Renal cortical epithelial cell (primary cell): Measurements from ENCODE around the gene SLC9A7. TPM values are rescaled to one million over a fixed set of nuclear protein-coding genes. Genes with fewer than 3 reads are reported as not detected.
"Not testable (repeated sequence)": the region's sequence is repeated elsewhere in the genome, so short reads cannot be mapped to it uniquely, and the experiment has no call there.

ENCODE experiments used
- DNase-seq: peaks from one replicate; pipeline ENCODE4 v3.0.0-alpha.2; 2011; ENCODE audit warnings: low read depth
- total RNA-seq: library from RNA; depleted of rRNA; stranded (reverse); fragments of >200 nt; gene quantifications from 2 replicates; pipeline ENCODE4 v1.2.3, GENCODE V29; 2014

The SLC9A7 gene
- total RNA-seq, 1 donor from 2014 or later = 18.1 TPM

DNA sequence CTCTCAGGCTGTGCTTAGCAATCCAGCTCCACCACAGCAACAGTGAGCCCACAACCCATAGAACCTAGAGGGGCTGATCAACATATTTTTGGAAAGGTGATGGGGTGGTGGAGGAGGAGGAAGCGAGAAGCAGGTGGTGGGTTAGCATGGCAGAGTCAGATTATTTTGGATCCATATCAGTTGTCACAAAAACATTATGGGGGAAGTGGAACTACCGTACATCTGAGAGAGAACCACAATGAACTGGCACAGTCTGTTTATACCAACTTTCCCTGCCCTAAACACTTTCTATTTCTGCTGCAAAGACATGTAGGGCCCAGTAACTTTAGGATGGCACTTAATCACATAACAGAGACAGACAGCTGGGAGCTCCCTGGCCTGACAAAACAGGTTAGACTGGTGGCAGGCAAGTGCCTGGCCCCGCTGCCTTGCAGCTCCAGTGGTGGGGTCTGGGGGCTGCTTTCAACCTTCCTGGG is 4.3 kb downstream of the SLC9A7 start:
- DNase-seq = no peak

DNA sequence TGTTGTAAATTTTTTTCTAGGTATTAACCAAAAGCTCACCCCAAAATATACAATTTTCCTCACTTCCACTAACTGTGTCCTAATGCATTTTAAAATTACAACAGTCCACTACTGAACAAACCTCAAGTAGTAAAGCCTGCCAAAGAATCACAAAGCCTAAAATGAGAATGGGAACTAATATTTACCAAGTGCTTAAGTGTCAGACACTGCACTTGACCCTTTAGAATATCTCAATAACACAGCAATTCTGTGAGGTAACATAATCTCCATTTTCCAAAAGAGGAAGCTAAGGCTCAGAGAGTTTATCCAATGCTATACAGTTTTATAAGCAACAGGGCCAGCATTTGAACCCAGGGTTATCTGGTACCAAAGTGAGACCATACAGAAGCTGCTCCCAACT is 4.9 kb downstream of the SLC9A7 start:
- DNase-seq = no peak

DNA sequence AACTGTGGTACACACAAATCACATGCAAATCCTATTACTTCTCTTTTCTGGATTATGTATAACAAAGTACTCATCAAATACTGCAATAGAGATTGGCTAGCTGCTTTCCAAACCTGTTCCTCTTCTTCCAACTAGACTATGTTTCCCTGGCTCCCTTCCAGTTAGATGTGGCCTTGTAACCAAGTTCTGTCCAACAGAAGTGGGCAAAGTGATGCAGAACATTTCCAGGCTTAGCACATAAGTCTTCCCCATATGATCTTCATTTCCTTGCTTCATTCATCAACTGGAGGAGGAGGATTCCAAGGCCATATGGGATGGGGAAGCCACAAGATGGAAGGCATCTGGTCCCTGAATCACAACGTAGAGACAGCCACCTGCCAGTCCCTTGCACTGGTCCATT is 8.0 kb downstream of the SLC9A7 start:
- DNase-seq = no peak

DNA sequence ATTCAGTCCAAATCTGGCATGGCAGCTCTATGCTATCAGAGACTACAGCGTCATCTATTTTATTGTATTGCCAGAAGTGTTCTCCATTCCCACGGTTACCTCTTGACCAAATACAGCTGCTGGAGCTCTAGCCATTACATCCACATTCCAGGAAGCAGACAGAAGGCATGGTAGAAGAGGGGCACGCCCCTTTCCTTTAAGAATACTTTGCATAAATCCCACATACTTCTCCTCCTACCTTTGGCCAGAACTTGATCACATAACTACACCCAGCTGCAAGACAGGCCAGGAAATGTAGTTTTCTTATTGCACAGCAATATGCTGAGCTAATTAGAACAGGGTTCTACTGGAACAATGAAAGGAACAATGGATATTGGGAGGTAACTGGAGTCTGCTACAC is 14.9 kb downstream of the SLC9A7 start:
- no peak for DNase-seq

DNA sequence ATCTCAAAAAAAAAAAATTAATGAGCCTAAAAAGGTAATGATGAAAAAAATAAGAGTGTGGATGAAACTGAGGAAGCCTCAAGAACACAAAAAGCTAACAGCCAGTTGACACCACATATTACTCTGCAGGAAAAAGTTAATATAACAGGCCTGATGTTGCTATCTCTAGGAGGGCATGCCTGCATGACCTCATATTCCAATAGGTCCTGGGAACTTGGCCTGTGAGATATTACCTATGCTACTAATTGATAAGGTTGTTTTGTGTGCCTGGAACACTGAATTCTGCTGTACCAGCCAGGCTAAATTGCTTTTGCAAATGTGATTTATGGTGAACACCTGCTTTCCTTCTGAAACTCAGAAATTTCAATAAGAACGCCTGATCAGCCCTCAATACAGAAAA is 15.9 kb downstream of the SLC9A7 start:
- no peak for DNase-seq

DNA sequence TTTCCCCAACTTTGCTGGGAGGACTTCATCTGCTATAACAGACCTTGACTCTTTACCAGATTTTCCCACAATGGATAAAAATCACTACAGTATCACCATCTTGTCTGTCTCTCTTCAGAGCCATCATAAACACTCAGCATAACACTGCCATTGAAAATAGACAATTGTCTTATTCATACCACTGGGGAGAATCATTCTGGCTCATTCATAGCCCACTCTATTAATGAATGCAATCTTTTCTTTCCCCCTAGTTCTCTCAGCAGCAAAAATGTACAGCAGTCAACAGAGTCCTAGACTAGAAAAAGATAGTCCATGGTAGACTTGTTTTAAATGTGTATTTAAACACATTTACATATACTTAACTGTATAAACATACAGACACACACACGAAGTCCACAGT is 19.2 kb downstream of the SLC9A7 start:
- no peak for DNase-seq

DNA sequence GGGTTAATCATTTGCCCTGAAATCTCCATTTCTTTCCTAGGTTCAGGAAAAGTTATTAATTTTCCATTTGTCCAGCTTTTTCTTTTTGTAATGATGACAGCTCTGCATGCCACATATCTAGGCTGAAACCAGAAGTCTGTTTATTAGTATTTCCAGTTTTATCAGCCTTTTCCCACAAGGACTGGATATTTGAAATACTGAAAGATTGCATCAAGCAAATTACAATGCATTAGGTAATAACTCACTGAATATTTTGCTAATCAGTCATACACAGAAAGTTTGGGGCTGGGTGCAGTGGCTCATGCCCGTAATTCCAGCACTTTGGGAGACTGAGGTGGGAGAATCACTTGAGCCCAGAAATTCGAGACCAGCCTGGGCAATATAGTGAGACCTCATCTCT is 21.5 kb downstream of the SLC9A7 start:
- DNase-seq = no peak

DNA sequence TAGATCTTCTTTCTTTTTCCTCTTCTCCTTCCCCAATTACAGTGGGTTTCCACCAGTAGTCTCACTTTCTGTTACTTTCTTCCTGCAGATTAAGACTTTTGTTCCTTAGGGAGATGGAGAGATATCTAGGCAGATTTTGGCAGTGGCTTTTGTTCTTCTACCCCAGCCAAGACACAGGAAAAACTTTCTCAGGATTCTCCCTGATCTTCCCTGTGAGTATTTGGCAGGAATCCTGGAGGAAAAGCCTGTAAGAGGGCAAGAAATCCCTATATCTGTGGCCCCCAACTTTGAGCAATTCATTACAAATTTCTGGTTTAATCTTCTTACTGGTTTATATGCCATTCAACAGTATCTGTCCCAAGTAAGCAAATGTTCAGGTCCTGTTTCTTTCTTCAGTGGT is 21.9 kb downstream of the SLC9A7 start:
- DNase-seq = no peak

DNA sequence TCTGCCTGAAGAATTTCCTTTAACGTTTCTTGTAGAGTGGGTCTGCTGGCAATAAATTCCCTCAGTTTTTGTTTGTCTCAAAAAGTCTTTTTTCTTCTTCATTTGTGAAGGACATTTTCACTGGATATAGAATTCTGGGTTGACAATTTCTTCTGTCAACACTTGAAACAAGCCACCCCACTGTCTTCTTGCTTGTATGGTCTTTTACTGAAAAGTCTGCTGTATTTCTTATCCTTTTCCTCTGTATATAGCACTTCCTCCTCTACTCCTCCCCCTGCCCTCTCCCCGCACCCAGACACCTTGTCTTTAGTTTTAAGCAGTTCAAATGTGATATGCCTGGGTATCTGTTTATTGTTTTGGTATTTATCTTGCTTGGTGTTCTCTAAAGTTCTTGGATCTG is 23.3 kb downstream of the SLC9A7 start:
- DNase-seq = no peak

DNA sequence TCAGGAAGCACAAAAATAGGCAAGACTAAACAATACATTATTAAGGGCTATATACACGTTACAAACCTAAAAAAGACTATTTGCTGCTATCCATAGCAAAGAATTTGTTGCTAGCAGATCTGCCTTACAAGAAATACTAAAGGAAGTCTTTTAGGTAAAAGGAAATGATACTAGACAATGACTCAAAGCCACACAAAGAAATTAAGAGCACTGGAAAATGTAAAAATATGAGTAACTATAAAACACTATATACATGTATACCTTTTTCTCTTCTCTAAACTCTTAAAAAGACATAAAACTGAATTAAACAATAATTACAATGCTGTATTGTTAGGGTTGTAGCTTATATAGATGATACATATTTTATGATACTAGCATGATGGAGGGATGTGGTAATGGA is 25.7 kb downstream of the SLC9A7 start:
- no peak for DNase-seq

DNA sequence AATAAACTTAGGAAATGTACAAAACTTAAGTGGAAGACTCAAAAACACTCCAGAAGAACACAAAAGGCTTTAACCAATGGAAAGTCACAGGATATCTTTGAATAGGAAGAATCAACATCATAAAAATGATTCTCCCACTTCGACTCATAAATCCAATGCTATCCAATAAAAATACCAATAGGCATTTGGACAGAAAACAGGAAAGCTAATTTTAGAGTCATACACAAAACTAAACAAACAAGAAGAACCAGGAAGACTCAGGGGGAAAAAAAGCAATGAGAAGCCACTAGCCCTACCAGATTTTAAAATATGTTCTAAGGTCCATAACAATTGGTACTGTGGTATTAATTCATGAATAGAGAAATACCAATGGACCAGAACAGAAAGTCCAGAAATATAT is 28.2 kb downstream of the SLC9A7 start:
- DNase-seq = no peak

DNA sequence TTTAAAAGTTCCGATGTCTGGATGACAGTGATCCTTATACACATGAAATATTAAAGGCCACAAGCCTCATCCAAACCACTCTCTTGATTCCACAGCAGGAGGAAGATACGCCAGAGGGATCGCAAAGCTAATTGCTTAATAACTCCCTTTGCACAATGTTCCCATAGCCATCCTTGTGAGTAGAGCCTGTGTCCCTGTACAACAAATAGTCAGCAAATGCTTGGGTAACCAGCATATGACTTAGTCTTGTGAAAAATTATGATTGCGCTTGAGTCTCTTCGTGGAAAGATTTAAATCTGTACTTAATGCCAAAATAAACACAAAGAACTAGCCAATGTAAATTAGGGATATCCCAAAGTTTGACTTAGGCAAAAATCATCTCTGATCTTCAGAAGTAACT is 31.5 kb downstream of the SLC9A7 start:
- no peak for DNase-seq

DNA sequence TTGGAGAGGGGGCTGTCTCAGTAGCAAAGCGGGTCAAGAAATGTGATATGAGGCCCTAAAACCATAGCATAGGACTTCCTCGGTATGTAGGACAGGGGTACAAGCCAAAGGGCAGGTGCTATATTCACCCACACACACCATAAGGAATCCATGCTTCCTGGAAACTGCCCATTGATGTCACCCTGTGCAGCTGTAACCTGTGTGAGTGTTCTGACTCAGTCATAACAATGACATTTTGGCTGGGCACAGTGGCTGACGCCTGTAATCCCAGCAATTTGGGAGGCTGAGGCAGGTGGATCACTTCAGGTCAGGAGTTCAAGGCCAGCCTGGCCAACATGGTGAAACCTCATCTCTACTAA is 35.4 kb downstream of the SLC9A7 start:
- DNase-seq = not testable (repeated sequence)

DNA sequence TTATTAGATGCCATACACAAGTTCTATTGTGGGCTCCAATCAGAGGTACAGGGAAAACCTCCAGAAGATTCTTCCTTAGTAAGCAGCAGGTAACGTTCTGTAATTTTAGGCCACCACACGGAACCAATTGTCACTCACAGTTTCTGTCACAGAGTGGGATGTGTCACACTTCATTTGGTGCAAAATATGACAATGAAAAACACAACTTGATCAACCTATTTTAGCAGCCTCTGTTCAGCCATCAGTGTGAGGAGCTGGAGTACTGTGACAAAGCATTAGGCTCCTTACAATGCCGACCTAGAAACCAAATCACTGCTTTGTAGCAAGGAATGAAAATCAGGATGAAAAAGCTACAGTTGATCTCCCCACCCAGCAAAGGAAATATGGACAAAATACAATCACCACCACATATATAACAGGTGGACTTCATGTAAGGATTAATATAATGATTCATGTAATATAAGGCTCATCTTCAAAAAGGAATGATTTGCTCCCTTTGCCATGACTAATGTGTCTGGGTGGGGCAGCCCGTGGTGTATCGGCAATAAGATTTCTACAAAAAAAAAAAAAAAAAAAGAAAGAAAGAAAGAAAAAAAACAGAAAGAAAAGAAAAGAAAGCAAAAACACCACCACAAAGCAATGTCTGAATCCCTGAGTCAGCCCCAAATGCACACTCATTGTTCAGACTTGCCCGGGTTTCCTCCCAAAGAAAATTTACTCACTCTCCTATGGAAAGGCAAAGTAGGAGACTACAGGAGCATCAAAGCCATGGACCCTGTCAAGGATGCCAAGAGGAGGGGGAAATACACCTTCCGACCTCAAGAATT is 36.0 kb downstream of the SLC9A7 start:
- DNase-seq = no peak

DNA sequence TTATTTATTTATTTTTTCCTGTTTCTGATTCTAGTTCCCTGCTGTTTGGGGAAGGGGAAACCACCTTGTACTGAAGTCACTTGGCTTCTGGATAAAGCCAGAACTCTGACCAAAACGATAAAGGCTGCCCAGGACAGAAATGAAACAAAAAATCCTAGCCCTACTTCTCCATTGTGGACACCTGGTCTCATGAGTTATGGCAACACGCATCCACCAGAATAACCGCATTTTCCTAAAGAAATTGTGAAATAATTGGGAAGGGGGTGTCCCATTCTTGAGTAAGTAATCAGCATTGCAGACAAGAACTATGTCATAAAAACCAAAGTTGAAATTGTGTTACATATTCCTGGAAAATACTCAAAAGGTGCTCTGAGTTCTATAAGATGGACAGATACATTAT is 42.1 kb downstream of the SLC9A7 start:
- DNase-seq = no peak

DNA sequence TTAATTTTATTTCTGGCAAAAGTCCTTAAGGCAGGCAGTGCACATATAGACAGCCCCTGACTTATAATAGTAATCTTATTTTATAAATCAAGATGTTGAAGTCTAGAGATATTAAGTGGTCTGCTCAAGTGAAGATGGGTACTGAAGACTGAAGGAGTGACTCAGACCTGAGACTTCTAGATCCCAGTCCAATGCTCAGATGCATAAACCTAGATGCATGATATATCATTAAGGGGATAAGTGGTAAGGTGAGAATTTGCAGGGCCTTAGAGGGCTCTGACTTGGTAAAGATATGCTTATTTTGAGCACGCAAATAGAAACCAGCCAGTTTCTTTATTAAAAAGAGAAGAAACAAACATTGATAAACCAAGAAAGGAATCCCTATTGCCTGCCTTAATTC is 42.9 kb downstream of the SLC9A7 start:
- DNase-seq = no peak

DNA sequence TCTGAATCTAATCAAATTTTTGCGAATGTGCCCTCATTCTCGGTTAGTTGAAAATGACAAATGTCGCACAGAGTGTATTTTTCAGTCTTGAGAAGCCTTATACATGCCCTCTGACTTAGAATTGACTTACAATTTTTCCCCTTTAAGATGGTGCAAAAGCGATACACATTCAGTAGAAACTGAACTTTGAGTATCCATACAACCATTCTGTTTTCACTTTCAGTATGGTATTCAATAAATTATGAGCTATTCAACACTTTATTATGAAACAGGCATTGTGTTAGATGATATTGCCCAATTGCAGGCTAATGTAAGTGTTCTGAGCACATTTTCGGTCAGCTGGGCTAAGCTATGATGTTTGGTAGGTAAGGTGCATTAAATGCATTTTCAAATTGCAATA is 43.4 kb downstream of the SLC9A7 start:
- DNase-seq = no peak

DNA sequence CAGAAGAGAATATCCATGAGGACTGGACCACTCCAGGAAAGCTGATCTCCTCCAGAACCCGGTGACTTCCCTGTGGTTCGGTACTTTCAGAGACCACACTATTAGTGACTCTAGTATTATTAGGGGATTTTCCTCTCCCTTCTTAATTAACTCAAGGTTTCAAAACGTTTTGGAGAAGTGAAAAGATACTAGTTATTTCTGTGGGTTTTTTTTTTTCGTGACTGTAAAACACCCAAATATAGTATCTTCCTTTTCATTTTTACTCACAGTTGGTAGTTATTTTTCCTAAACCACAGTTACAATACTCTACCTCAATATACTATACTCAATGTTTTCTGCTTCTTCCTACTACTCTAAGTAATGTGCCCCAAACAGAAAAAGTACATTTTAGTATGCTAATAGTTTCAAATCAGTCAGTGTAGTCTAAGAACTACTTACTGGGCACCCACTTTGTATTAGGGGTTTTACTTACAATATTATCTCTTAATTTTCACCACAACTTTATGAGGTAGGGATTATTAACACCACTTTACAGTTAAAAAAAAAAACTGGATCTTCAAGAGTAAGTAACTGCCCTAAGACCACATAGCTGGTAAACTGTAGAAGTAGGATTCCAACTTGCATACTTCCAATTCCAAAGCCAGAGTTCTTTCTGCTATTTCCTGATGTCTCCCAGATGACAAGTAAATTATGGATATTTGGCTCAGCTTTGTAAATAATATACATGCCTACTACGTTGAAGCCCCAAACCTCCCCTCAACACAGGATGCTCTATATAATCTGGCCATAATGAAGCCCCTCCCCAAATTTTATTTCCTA is 45.0 kb downstream of the SLC9A7 start:
- DNase-seq = no peak

DNA sequence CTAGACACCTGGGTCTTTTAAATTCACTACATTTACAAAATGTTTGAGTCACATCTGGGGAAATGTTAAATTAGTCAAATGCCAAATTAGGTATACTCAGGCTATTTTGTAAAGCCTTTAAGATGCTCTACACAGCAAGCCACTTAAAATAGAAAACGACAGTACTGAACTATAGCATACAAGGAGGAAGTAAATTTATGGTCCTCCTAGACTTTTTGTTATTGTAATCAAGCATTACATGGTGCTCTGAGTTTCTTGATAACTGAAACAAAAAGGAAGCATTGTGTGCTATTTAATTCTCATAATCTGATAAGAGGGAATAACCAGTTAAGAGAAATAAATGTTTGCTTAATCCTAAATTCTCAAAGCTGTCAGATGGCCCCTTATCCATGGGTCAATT is 46.2 kb downstream of the SLC9A7 start:
- DNase-seq = no peak

DNA sequence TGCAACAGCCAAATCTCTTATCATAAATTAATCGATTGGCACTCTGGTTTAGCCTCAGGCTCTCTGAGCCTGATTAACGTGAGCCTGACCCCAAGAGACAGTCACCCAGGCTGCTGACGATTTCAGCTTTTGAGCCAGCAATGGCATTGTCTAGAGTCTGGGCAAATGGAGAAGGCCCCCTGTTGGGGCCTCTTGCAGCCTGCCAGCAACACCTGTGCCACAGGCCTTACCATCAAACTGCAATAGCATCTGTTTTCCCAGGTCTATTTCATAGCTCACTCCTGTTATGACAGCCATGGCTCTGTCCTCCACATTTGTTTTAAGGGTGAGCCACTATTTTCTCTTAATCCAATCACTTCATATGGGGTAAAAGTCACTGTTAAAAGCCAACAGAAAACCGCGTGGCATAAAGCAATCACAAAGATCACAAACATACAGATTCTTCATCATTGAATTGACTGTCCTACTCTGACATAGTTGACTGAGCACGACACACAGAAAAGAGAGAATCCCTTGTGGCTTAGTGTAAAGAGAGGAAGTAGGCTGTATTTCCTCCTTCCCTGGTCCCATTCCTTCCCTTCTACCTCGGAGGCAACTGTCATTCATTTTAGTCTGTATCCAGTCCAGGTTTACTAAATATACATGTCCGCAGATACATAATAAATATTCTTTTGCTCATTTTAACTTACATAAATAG is 47.8 kb downstream of the SLC9A7 start:
- no peak for DNase-seq

DNA sequence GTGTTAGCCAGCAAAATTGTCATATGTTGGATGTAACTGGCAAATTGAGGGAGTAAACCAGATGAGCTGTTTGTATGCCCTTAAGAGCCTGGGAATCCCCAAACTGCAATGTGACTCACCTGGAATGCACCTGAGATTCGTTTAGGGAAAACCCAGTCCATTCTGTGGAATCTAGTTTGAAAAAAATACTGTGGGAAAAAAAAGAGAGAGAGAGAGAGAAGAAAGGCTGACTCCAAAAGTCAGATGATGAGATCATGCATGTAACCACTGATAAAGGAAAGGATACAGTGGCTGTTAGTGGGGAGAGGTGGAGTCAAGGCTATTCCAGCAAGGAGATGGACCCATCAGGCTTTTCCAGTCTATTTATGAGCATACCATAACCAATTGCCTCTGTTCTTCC is 48.5 kb downstream of the SLC9A7 start:
- DNase-seq = peak; percentile 75

DNA sequence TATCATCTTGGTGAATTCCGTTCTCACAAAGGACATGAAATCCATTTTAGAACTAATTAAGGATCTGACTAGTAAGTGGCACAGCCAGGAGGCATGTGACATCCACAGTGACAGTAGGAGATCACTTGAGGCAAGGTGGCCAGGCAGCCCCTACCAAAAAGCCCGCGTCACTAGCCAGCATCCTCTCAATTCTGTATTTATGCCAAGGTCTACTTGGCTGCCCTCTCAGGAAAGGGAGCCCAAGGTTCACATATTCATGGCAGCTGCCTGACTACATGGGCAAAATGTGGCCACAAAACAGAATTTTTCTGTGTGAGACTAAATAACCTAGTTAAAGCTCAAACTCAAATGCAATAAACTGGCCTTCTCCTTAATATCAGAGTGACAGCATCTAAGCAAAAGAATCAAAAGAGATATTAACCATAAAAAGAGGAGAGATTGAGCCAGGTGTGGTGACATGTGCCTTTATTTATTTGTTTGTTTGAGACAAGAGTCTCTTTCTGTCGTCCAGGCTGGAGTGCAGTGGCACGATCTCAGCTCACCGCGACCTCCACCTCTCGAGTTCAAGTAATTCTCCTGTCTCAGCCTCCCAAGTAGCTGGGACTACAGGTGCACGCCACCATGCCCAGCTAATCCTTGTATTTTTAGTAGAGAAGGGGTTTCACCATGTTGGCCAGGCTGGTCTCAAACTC is 51.5 kb downstream of the SLC9A7 start:
- DNase-seq = no peak
